Prostate gland (tissue), 2 donors: ENCODE data around the gene NEIL3. TPM values are rescaled to one million over a fixed set of nuclear protein-coding genes. Genes with fewer than 3 reads are reported as not detected.

Source experiments
- DNase-seq: peaks from one replicate; pipeline ENCODE4 v3.0.0-alpha.2; 2019; ENCODE audit warnings: low spot score
- H3K27ac ChIP-seq, 2 donors: fragments of 200-600 bp; sonication (generic); 2 replicates each; pipeline ENCODE4 v1.5.1; 2017 to 2019
- H3K27me3 ChIP-seq: fragments of 200-600 bp; sonication (generic); replicated peaks from 2 replicates; pipeline ENCODE4 v1.5.1; 2019; ENCODE audit not compliant: insufficient read depth
- H3K36me3 ChIP-seq, 2 donors: fragments of 200-600 bp; sonication (generic); 1 replicate in 1 of 2; 2 replicates in 1 of 2; pipeline versions ENCODE4 v1.5.1 to v1.8.1; 2017 to 2019
- H3K4me1 ChIP-seq: fragments of 200-600 bp; sonication (generic); replicated peaks from 2 replicates; pipeline ENCODE4 v1.5.1; 2019
- H3K4me3 ChIP-seq, 2 donors: fragments of 200-600 bp; sonication (generic); 2 replicates each; pipeline ENCODE4 v1.5.1; 2017 to 2019
- H3K9me3 ChIP-seq: fragments of 200-600 bp; sonication (generic); 2 replicates; pipeline ENCODE4 v1.5.1; 2017
- POLR2A ChIP-seq: fragments of 450-650 bp; IDR thresholded peaks from one replicate; pipeline ENCODE4 v1.6.1; 2016; ENCODE audit warnings: antibody characterized with exemption, mild to moderate bottlenecking
- POLR2AphosphoS5 ChIP-seq: sonication (generic); formaldehyde crosslinking; IDR thresholded peaks from one replicate; pipeline ENCODE4 v1.6.1; 2017; ENCODE audit warnings: antibody characterized with exemption
- WGBS: methylation state at CpG from one replicate; pipeline ENCODE4 v1.1.5; 2018; 5-methylcytosine and 5-hydroxymethylcytosine counted together
- intact Hi-C: fragments of 100-400 bp; cut with DNase I; formaldehyde crosslinking; loops from one replicate; pipeline ENCODE4 v1.14.2; 2022
- total RNA-seq, 2 donors: library from RNA; depleted of rRNA; stranded (reverse); fragments of >200 nt; gene quantifications; one replicate each; pipeline ENCODE4 v1.1.0, GENCODE V29; 2016
- TF ChIP-seq, protein P1 (sequence below), 4 experiments: fragments of 200-600 bp in 2 of 4; fragments of 450-650 bp in 2 of 4; sonication (generic) in 2 of 4; IDR thresholded peaks; 1 replicate in 3 of 4; 2 replicates in 1 of 4; pipeline ENCODE4 v1.5.1; 2016 to 2019; ENCODE audit warnings: antibody characterized with exemption in 4 of 4, mild to moderate bottlenecking in 2 of 4, moderate library complexity in 2 of 4

The NEIL3 gene
- total RNA-seq, 2 donors from 2014 or later, result 0.51 to 0.59 TPM

- no peaks in the 10 kb centered on the region for H3K4me1 ChIP-seq
- no peaks in the 10 kb centered on the region for H3K9me3 ChIP-seq
- 99% methylated on average over 11 of the region's 13 CpGs for WGBS
- TF ChIP-seq POLR2A (no peak), POLR2AphosphoS5 (no peak)
- TF ChIP-seq, protein P1, sequence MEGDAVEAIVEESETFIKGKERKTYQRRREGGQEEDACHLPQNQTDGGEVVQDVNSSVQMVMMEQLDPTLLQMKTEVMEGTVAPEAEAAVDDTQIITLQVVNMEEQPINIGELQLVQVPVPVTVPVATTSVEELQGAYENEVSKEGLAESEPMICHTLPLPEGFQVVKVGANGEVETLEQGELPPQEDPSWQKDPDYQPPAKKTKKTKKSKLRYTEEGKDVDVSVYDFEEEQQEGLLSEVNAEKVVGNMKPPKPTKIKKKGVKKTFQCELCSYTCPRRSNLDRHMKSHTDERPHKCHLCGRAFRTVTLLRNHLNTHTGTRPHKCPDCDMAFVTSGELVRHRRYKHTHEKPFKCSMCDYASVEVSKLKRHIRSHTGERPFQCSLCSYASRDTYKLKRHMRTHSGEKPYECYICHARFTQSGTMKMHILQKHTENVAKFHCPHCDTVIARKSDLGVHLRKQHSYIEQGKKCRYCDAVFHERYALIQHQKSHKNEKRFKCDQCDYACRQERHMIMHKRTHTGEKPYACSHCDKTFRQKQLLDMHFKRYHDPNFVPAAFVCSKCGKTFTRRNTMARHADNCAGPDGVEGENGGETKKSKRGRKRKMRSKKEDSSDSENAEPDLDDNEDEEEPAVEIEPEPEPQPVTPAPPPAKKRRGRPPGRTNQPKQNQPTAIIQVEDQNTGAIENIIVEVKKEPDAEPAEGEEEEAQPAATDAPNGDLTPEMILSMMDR (IDR thresholded peaks at IDR 0.05), result no peak
- no peaks in the 10 kb centered on the region for H3K27me3 ChIP-seq
- intact Hi-C loops, result no loop called here
- H3K36me3 ChIP-seq, result no peaks in the 10 kb centered on the region
- no peak overlapping the region for H3K4me3 ChIP-seq
- no peak for DNase-seq
- H3K27ac ChIP-seq, result no peak overlapping the region
Observed at GRCh38 chr4:177381762-177382310, 72.2 kb downstream of the NEIL3 start.

- no peaks in the 10 kb centered on the region for H3K27me3 ChIP-seq
- intact Hi-C loops, result no loop called here
- H3K36me3 ChIP-seq, result no peaks in the 10 kb centered on the region
- no peaks in the 10 kb centered on the region for H3K9me3 ChIP-seq
- no peak overlapping the region for H3K4me3 ChIP-seq
- DNase-seq, result no peak
- no peak overlapping the region for H3K27ac ChIP-seq
- TF ChIP-seq, protein P1 (IDR thresholded peaks at IDR 0.05), result no peak
- TF ChIP-seq POLR2AphosphoS5, result no peak
- whole genome bisulfite sequencing, result 59% methylated on average over 4 of the region's 4 CpGs
- no peaks in the 10 kb centered on the region for H3K4me1 ChIP-seq
Observed at GRCh38 chr4:177384856-177385397, 75.3 kb downstream of the NEIL3 start.

- WGBS, result 78% methylated on average over 2 of the region's 2 CpGs
Observed at GRCh38 chr4:177385576-177386277, 76.1 kb downstream of the NEIL3 start.

GRCh38 chr4:177386278-177386815, 76.7 kb downstream of the NEIL3 start:
- H3K4me1 ChIP-seq, result no peaks in the 10 kb centered on the region
- no peaks in the 10 kb centered on the region for H3K27me3 ChIP-seq
- intact Hi-C loops, result no loop called here
- H3K27ac ChIP-seq, result no peak overlapping the region
- no peak for DNase-seq
- H3K9me3 ChIP-seq, result no peaks in the 10 kb centered on the region
- WGBS, result 81% methylated on average over 5 of the region's 5 CpGs
- TF ChIP-seq, protein P1 (IDR thresholded peaks at IDR 0.05), result no peak
- TF ChIP-seq POLR2AphosphoS5 (no peak), POLR2A (no peak)
- H3K4me3 ChIP-seq, result no peak overlapping the region
- no peaks in the 10 kb centered on the region for H3K36me3 ChIP-seq

More at GRCh38 chr4:177385576-177386277, 76.1 kb downstream of the NEIL3 start:
- DNase-seq, result no peak
- H3K27ac ChIP-seq, result no peak overlapping the region
- TF ChIP-seq, protein P1 (IDR thresholded peaks at IDR 0.05), result no peak
- TF ChIP-seq POLR2A (no peak), POLR2AphosphoS5 (no peak)
- H3K4me1 ChIP-seq, result no peaks in the 10 kb centered on the region
- no peaks in the 10 kb centered on the region for H3K36me3 ChIP-seq
- H3K9me3 ChIP-seq, result no peaks in the 10 kb centered on the region
- H3K27me3 ChIP-seq, result no peaks in the 10 kb centered on the region
- H3K4me3 ChIP-seq, result no peak overlapping the region
- intact Hi-C loops, result no loop called here
